Caco-2 (cell line): ENCODE data around the gene PDCD5. TPM values are rescaled to one million over a fixed set of nuclear protein-coding genes. Genes with fewer than 3 reads are reported as not detected.

ENCODE experiments used
- BruUV-seq: library from RNA; stranded (reverse); fragments of 400-500 nt; replicated peaks from 2 replicates; lab custom pipeline; 2021; lab: Mats Ljungman, UMichigan
- CTCF ChIA-PET: fragments of 300-600 bp; sonication (Branson Sonifier 250); formaldehyde crosslinking; loops from one replicate; lab custom pipeline; 2022; ENCODE audit warnings: antibody characterized with exemption; lab: Charles Lee
- POLR2A ChIA-PET: fragments of 300-600 bp; sonication (Branson Sonifier 250); formaldehyde crosslinking; loops from one replicate; lab custom pipeline; 2022; ENCODE audit warnings: antibody characterized with exemption; lab: Charles Lee
- DNase-seq, 2 experiments: peaks; one replicate each; pipeline versions ENCODE4 v3.0.0 to v3.0.0-alpha.2; 2020 to 2022
- H3K27me3 ChIP-seq: replicated peaks from 2 replicates; pipeline ENCODE4 v1.6.0; 2011; ENCODE audit warnings: low read length; ENCODE audit not compliant: control insufficient read depth, insufficient read depth
- H3K36me3 ChIP-seq: 2 replicates; pipeline ENCODE4 v1.5.1; 2011; ENCODE audit warnings: low read length; ENCODE audit not compliant: control insufficient read depth, insufficient read depth
- H3K4me1 ChIP-seq: fragments of 250-450 bp; sonication (Bioruptor Pico); 2 replicates; pipeline ENCODE4 v1.5.1; 2020; ENCODE audit warnings: mild to moderate bottlenecking
- H3K4me3 ChIP-seq: 2 replicates; pipeline ENCODE4 v1.5.1; 2011; ENCODE audit warnings: low read depth, mild to moderate bottlenecking, control low read depth, low read length
- H3K9me3 ChIP-seq: fragments of 250-450 bp; sonication (Bioruptor Pico); 2 replicates; pipeline ENCODE4 v1.5.1; 2020; ENCODE audit warnings: mild to moderate bottlenecking, moderate library complexity
- H3K27ac Mint-ChIP-seq: one replicate; pipeline ENCODE4 v1.8.0; 2022; ENCODE audit warnings: mixed read lengths; ENCODE audit not compliant: unreplicated experiment
- H3K27me3 Mint-ChIP-seq: one replicate; pipeline ENCODE4 v1.8.0; 2022; ENCODE audit warnings: mixed read lengths; ENCODE audit not compliant: insufficient read depth, unreplicated experiment
- H3K36me3 Mint-ChIP-seq: one replicate; pipeline ENCODE4 v1.8.0; 2022; ENCODE audit warnings: mild to moderate bottlenecking, mixed read lengths; ENCODE audit not compliant: insufficient read depth, unreplicated experiment
- H3K4me1 Mint-ChIP-seq: one replicate; pipeline ENCODE4 v1.8.0; 2022; ENCODE audit warnings: low read depth, mixed read lengths; ENCODE audit not compliant: unreplicated experiment
- H3K4me3 Mint-ChIP-seq: one replicate; pipeline ENCODE4 v1.8.0; 2022; ENCODE audit warnings: mild to moderate bottlenecking, moderate library complexity, mixed read lengths; ENCODE audit not compliant: unreplicated experiment
- H3K9me3 Mint-ChIP-seq: one replicate; pipeline ENCODE4 v1.8.0; 2022; ENCODE audit warnings: mixed read lengths; ENCODE audit not compliant: unreplicated experiment
- CTCF ChIP-seq, 2 experiments: fragments of 200-600 bp in 1 of 2; IDR thresholded peaks; 1 replicate in 1 of 2; 2 replicates in 1 of 2; pipeline versions ENCODE4 v1.5.1 to v1.8.0; 2011 to 2022; ENCODE audit warnings: antibody characterized with exemption in 1 of 2, control low read depth in 1 of 2, inconsistent platforms in 1 of 2, low read depth in 1 of 2, low read length in 1 of 2, mild to moderate bottlenecking in 1 of 2, moderate library complexity in 1 of 2; ENCODE audit not compliant: insufficient read depth in 1 of 2, severe bottlenecking in 1 of 2, unreplicated experiment in 1 of 2
- intact Hi-C: fragments of 100-400 bp; cut with micrococcal nuclease; formaldehyde crosslinking; loops from one replicate; pipeline ENCODE4 v1.10.0; 2022; ENCODE audit not compliant: unreplicated experiment
- total RNA-seq: library from RNA; stranded (reverse); gene quantifications from 2 replicates; pipeline ENCODE4 v1.2.3, GENCODE V29; 2022

The PDCD5 gene
- total RNA-seq, 1 experiment from 2014 or later, result 219 TPM

- H3K36me3 ChIP-seq, result peaks cover 1% of the 10 kb centered on the region; the same call in 1 of the 2 replicates
- no peak overlapping the region for H3K4me3 Mint-ChIP-seq
- H3K4me1 ChIP-seq, result no peaks in the 10 kb centered on the region
- peaks cover 69% of the 10 kb centered on the region for H3K36me3 Mint-ChIP-seq
- H3K4me3 ChIP-seq, result no peak overlapping the region
- no peak overlapping the region for H3K27ac Mint-ChIP-seq
- CTCF ChIA-PET, result no interaction called here
- H3K27me3 ChIP-seq, result no peaks in the 10 kb centered on the region
- no peaks in the 10 kb centered on the region for H3K27me3 Mint-ChIP-seq
- intact Hi-C loops, result no loop called here
- no TSS peak for BruUV-seq
- POLR2A ChIA-PET, result no interaction called here
- no peak for TF ChIP-seq CTCF (IDR thresholded peaks at IDR 0.05; ENCODE audit: insufficient read depth in 1 of 2, low read depth in 1 of 2, low read length in 1 of 2, severe bottlenecking in 1 of 2, unreplicated experiment in 1 of 2)
- H3K4me1 Mint-ChIP-seq, result no peaks in the 10 kb centered on the region
- H3K9me3 Mint-ChIP-seq, result no peaks in the 10 kb centered on the region
- H3K9me3 ChIP-seq, result 0 out of 2 replicates have a peak, but pooled peaks cover 6% of the 10 kb centered on the region
- no peak for DNase-seq
These were observed 32.0 kb downstream of the PDCD5 start for GRCh38 chr19:32613008-32613407.

- H3K27me3 ChIP-seq, result no peaks in the 10 kb centered on the region
- no peaks in the 10 kb centered on the region for H3K4me1 ChIP-seq
- Mint-ChIP-seq H3K27me3 (no peaks in the 10 kb centered on the region), H3K9me3 (no peaks in the 10 kb centered on the region), H3K27ac (no peak overlapping the region), H3K4me3 (no peak overlapping the region), H3K4me1 (no peaks in the 10 kb centered on the region), H3K36me3 (peaks cover 66% of the 10 kb centered on the region)
- H3K4me3 ChIP-seq, result no peak overlapping the region
- 0 out of 2 replicates have a peak, but pooled peaks cover 6% of the 10 kb centered on the region for H3K9me3 ChIP-seq
- TF ChIP-seq CTCF (IDR thresholded peaks at IDR 0.05; ENCODE audit: insufficient read depth in 1 of 2, low read depth in 1 of 2, low read length in 1 of 2, severe bottlenecking in 1 of 2, unreplicated experiment in 1 of 2), result no peak
- DNase-seq, result no peak
- POLR2A ChIA-PET, result no interaction called here
- peaks cover 3% of the 10 kb centered on the region for H3K36me3 ChIP-seq
- intact Hi-C loops, result no loop called here
- CTCF ChIA-PET, result no interaction called here
- BruUV-seq, result no TSS peak
These were observed 33.9 kb downstream of the PDCD5 start for GRCh38 chr19:32614916-32615315.

- H3K36me3 Mint-ChIP-seq, result peaks cover 72% of the 10 kb centered on the region
- no TSS peak for BruUV-seq
- peaks cover 3% of the 10 kb centered on the region for H3K36me3 ChIP-seq
These were observed 34.6 kb downstream of the PDCD5 start for GRCh38 chr19:32615569-32615968.

More at GRCh38 chr19:32615569-32615968, 34.6 kb downstream of the PDCD5 start:
- H3K4me1 ChIP-seq, result no peaks in the 10 kb centered on the region
- DNase-seq, result no peak
- H3K9me3 ChIP-seq, result 0 out of 2 replicates have a peak, but pooled peaks cover 6% of the 10 kb centered on the region
- Mint-ChIP-seq H3K27ac (no peak overlapping the region), H3K9me3 (no peaks in the 10 kb centered on the region), H3K4me1 (no peaks in the 10 kb centered on the region), H3K4me3 (no peak overlapping the region), H3K27me3 (no peaks in the 10 kb centered on the region)
- no peak overlapping the region for H3K4me3 ChIP-seq
- intact Hi-C loops, result no loop called here
- ChIA-PET CTCF (no interaction called here), POLR2A (no interaction called here)
- no peaks in the 10 kb centered on the region for H3K27me3 ChIP-seq
- no peak for TF ChIP-seq CTCF (IDR thresholded peaks at IDR 0.05; ENCODE audit: insufficient read depth in 1 of 2, low read depth in 1 of 2, low read length in 1 of 2, severe bottlenecking in 1 of 2, unreplicated experiment in 1 of 2)
